Mucosa of rectum (tissue), 2 donors: ENCODE measurements around the gene GRM5.

Source experiments
- H3K27ac ChIP-seq, 2 donors: one replicate each; pipeline ENCODE4 v1.7.0; 2013; ENCODE audit warnings: inconsistent platforms in 2 of 2, low read depth in 2 of 2, low read length in 2 of 2
- H3K27me3 ChIP-seq, 2 donors: one replicate each; pipeline ENCODE4 v1.7.0; 2013; ENCODE audit warnings: low read length in 2 of 2; ENCODE audit not compliant: control insufficient read depth in 2 of 2, insufficient read depth in 2 of 2
- H3K36me3 ChIP-seq, 2 donors: one replicate each; pipeline ENCODE4 v1.7.0; 2013; ENCODE audit warnings: low read length in 2 of 2; ENCODE audit not compliant: control insufficient read depth in 2 of 2, insufficient read depth in 2 of 2
- H3K4me1 ChIP-seq, 2 donors: one replicate each; pipeline ENCODE4 v1.7.0; 2013; ENCODE audit warnings: low read length in 2 of 2, mild to moderate bottlenecking in 1 of 2; ENCODE audit not compliant: control insufficient read depth in 2 of 2, insufficient read depth in 2 of 2
- H3K4me3 ChIP-seq, 2 donors: one replicate each; pipeline ENCODE4 v1.7.0; 2013; ENCODE audit warnings: low read length in 2 of 2
- H3K9ac ChIP-seq, 2 donors: one replicate each; pipeline ENCODE4 v1.7.0; 2013; ENCODE audit warnings: low read length in 2 of 2, low read depth in 1 of 2, mild to moderate bottlenecking in 1 of 2
- H3K9me3 ChIP-seq, 2 donors: one replicate each; pipeline ENCODE4 v1.7.0; 2013; ENCODE audit warnings: low read length in 2 of 2; ENCODE audit not compliant: control insufficient read depth in 2 of 2
- donor health status: healthy.
- donor health status: Normal muscosa, but diverticular disease.

GRM5 gene

DNA sequence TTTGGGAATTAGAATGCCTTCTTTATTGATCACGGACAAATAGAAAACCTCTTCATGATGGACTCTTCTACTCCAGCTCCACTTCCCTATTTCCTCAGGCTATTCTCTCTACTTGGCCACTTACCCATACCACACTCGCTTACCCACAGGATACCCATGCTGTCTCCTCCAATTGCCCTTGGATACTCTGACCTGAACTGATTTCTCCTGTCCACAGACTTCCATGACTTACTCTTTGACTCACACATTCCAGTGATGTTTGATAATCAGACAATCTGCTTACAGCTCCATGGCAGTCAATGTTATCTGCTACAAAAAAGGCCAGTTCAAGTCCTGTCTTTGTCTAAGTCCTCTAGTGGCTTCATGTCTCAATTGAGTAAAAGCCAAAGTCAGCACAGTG is 436.3 kb downstream of the GRM5 start:
- Histone ChIP-seq H3K9ac (no peak overlapping the region), H3K27ac (no peak overlapping the region), H3K4me3 (no peak overlapping the region), H3K9me3 (no peaks in the 10 kb centered on the region), H3K4me1 (no peaks in the 10 kb centered on the region), H3K27me3 (no peaks in the 10 kb centered on the region), H3K36me3 (no peaks in the 10 kb centered on the region)

DNA sequence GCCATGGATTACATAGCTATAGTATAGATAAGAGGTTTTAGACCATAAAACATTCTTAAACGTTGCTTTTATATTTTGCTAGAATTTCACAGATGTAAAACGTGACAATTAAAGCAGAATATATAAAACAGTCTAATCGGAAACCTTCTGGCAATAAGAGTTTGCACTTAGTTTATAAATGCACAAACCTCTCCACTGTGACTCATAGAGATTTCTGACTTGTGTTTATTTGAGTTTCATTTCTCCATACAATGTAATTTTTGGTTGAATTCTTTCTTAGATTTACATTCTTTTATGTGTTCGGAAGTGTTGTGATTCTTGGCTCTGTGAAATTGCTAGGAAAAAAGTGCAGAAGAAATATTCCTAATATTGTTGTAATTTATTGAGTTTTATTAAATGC is 439.6 kb downstream of the GRM5 start:
- H3K4me3 ChIP-seq = no peak overlapping the region
- no peaks in the 10 kb centered on the region for H3K4me1 ChIP-seq
- H3K9ac ChIP-seq = no peak overlapping the region
- no peaks in the 10 kb centered on the region for H3K27me3 ChIP-seq
- no peak overlapping the region for H3K27ac ChIP-seq
- H3K9me3 ChIP-seq = no peaks in the 10 kb centered on the region
- no peaks in the 10 kb centered on the region for H3K36me3 ChIP-seq

DNA sequence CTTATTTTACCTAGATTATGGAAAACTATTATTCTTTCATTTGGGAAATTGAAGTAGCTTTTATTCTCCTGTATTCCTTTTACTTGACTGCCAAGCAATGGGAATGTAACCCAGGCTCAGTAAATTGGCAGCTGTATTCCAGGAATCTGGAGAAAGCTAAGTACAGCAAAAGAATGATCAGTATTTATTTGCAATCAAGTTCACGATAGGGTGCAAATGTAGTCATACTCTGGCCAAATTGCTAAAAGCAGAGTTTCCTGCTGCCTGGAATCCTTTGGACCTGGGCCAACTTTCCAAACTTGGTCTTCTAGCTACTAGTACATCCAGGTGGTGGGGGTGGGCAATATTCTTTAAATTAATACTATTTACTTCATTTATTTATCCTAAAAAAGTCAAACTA is 442.3 kb downstream of the GRM5 start:
- Histone ChIP-seq H3K36me3 (no peaks in the 10 kb centered on the region), H3K4me1 (peaks cover 0 to 2% of the 10 kb centered on the region in 2 donors), H3K27ac (no peak overlapping the region), H3K4me3 (no peak overlapping the region), H3K9ac (no peak overlapping the region), H3K27me3 (no peaks in the 10 kb centered on the region), H3K9me3 (no peaks in the 10 kb centered on the region)

DNA sequence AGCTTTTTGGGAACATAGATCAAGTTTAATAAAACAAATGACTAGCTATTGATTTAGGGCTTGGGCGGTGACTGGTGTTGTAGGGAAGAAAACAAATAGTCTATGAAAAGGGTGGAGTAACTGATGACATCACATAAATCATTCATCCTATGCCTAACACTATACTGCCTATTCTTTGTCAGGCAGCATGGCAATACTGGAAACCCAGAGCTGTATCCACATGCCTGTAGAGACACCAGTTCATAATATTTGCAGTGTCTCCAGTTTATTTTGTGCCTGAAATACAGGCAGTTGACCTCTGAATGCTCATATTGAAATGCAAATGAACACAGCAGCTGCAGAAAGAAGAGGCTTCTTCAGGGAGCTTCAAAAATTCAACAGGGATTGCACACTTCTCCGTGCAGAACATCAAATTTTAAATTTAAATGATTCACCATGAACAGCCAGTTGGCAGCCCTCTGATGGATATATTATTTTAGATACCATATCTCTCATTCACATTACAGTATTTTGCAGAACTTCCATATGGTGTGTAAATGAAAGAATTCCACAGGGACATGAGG is 445.1 kb downstream of the GRM5 start:
- Histone ChIP-seq H3K9me3 (no peaks in the 10 kb centered on the region), H3K27me3 (no peaks in the 10 kb centered on the region), H3K4me1 (peaks cover 0 to 2% of the 10 kb centered on the region in 2 donors)

DNA sequence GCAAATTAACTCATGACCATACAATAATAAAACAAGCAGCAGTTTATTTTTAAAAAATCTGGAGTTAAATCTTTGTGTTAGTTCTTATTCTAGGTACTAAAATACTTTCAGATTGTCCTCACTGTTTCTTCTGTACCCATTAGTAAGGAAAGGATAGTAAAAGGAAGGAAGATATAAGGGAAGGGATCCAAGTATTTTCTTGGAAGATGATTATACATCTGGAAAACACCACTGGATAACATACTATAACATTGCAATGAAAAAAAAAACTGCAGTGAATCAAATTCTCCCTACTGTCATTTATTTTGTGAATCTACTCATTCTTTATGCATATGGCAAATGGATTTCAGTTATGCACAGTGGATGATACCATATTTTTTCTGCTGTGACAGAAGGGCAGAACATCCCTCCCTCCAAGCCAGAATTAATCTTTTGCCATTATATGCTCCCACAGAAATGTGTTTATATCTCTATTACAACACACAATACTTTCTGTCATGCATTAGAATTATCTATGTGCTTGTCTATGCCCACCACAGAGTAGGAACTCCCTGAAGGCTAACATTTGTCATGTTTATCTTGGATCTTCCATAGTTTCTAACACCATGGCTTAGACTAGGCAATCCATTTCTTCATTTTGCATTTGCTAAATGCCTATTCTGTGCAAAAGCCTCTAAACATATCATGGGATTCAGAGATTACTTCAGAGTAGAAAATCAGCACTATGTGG is 446.0 kb downstream of the GRM5 start:
- no peaks in the 10 kb centered on the region for H3K9me3 ChIP-seq
- H3K27me3 ChIP-seq = no peaks in the 10 kb centered on the region
- H3K9ac ChIP-seq = no peak overlapping the region
- H3K4me1 ChIP-seq = peaks cover 0 to 2% of the 10 kb centered on the region in 2 donors
- H3K36me3 ChIP-seq = no peaks in the 10 kb centered on the region
- no peak overlapping the region for H3K27ac ChIP-seq
- no peak overlapping the region for H3K4me3 ChIP-seq

More for the DNA sequence above, 445.1 kb downstream of the GRM5 start:
- Histone ChIP-seq H3K4me3 (no peak overlapping the region), H3K9ac (no peak overlapping the region), H3K27ac (no peak overlapping the region), H3K36me3 (no peaks in the 10 kb centered on the region)

DNA sequence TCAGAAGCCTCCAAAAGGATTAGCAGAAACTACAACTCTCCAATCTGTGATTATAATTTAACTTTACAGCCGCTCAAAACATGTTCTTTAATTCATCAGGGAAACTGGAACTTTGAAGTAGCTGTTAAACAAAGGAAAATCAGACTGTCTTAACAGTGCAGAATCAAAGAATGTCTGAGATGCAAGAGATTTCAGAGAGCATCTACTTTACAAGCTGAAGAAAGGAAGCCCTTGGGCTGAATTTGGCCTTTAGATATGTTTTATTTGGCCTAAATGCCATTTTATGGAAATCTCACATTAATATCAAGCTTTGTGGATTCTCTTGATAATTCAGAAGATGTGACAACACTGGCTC is 446.7 kb downstream of the GRM5 start:
- Histone ChIP-seq H3K4me3 (no peak overlapping the region), H3K9ac (no peak overlapping the region), H3K9me3 (no peaks in the 10 kb centered on the region), H3K27ac (no peak overlapping the region), H3K27me3 (no peaks in the 10 kb centered on the region), H3K4me1 (peaks cover 0 to 2% of the 10 kb centered on the region in 2 donors), H3K36me3 (no peaks in the 10 kb centered on the region)

DNA sequence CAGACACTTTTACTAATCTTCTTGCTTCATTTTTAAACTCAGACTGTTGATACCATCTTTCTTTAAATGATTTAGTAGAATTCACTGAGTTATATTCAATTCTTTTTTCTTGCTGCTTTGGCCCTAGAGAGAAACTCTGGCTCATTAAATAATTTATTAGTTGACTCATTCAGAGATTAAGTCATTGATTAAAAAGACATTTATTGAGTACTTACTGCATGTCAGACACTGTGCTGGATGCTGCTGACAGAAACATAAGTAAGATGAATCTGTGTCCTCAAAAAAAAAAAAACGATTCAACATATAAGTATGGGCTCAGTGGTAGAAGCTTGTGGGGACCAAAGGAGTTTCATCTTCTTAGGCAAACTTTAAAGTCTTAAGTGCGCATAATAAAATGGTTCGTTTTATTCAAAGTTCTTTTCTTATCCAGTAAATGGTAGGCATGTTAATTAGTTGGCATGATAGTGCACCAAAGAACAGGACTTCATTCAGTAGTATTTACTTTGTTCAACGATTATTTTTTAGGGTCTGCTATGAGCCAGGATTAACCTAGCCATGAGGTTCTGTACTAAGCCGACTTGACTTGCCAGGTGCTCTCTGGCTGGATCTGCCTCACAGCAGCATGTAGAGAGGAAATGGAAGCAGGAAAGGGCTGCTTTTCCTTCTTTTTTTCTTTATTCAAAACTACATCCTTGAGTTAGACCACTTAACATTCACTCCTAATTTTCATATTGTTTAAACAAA is 447.3 kb downstream of the GRM5 start:
- H3K27me3 ChIP-seq = no peaks in the 10 kb centered on the region
- H3K27ac ChIP-seq = no peak overlapping the region
- no peaks in the 10 kb centered on the region for H3K9me3 ChIP-seq
- no peak overlapping the region for H3K9ac ChIP-seq
- no peaks in the 10 kb centered on the region for H3K36me3 ChIP-seq
- H3K4me3 ChIP-seq = no peak overlapping the region
- peaks cover 0 to 2% of the 10 kb centered on the region in 2 donors for H3K4me1 ChIP-seq

DNA sequence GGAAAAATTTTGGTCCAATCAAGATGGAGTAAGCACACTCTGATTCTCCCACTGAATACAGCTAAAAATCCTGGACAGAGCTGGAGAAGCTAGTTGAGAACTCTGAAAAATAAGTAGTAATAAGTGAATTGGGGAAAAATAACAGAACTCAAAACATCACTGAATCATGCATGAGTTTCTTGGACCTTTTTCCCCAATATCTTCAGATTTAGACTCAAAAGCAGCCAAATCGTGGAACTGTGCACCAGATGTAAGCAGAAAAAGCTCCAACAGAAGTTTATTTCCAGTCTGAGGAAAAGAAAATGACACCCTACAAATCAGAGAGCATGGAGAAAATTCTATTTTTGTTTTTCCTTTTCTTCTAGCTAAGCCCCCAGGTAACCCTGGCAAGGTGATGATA is 448.6 kb downstream of the GRM5 start:
- Histone ChIP-seq H3K4me1 (peaks cover 0 to 2% of the 10 kb centered on the region in 2 donors), H3K36me3 (no peaks in the 10 kb centered on the region), H3K27me3 (no peaks in the 10 kb centered on the region), H3K9me3 (no peaks in the 10 kb centered on the region), H3K4me3 (no peak overlapping the region), H3K27ac (no peak overlapping the region), H3K9ac (no peak overlapping the region)

DNA sequence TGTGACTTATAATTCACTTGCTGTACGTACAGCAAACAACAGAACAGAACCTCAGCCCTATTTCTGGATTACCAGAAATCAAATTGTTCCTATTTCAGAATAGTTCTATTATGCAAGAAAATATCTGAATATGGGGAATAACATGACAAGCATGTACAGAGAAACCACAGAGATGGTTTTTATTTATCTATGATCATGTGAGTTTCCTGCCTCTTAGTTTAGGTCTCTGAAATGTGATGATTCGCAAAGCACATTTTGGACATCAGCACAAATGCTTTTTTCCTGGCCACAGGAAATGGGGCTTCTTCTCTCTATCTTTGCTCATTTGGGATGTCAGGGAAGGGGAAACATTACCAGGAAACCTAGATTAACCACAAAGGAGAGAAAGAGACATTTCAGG is 461.5 kb downstream of the GRM5 start:
- Histone ChIP-seq H3K9me3 (no peaks in the 10 kb centered on the region), H3K4me3 (no peak overlapping the region), H3K36me3 (no peaks in the 10 kb centered on the region), H3K4me1 (no peaks in the 10 kb centered on the region), H3K27ac (no peak overlapping the region), H3K9ac (no peak overlapping the region), H3K27me3 (no peaks in the 10 kb centered on the region)

DNA sequence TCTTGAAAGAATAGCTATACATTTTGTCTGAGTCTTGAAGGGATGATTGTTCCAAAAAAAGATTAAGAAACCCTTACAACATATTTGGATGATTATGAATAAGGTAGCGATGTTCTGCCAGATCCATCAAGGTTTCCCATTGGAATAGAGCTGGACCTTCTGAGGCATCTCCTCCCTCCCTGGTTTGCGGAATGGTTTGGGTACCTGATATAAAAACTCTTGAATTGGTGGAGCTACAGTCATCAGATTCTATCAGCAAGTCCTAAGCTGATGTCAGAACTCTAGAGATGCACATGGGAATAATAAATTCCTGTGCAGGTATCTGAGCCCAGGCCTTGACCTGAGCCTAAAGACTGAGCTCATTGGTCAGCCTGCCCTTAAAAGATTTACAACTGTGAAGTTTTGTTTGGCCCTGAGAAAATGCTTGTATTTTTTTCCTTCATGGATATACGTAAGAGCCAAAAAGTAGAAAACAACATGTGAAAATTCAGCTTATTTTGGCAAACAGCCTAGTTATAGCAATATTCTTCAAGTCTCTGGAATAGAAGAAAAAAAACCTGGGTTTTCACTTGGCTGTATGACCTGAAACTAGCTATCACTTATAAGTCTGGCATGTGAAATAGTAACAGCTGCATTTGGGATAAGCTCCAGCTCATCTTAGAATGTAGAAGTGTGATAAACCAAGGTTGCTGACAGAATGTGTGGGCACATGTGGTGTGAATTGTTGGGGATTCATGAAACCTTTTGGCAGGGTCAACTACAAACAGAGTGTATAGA is 462.5 kb downstream of the GRM5 start:
- Histone ChIP-seq H3K4me3 (no peak overlapping the region), H3K36me3 (no peaks in the 10 kb centered on the region), H3K27ac (no peak overlapping the region), H3K27me3 (no peaks in the 10 kb centered on the region), H3K4me1 (no peaks in the 10 kb centered on the region), H3K9me3 (no peaks in the 10 kb centered on the region), H3K9ac (no peak overlapping the region)
